Neural progenitor cell (in vitro differentiated cells): ENCODE results near the gene MYO1D. TPM values are rescaled to one million over a fixed set of nuclear protein-coding genes. Genes with fewer than 3 reads are reported as not detected.

Source experiments
- DNase-seq: peaks from one replicate; pipeline ENCODE4 v3.0.0-alpha.2; 2016; ENCODE audit warnings: low spot score
- H2AFZ ChIP-seq: fragments of 200-600 bp; sonication (generic); replicated peaks from 2 replicates; pipeline ENCODE4 v1.6.1; 2016; ENCODE audit warnings: antibody characterized with exemption
- H3F3A ChIP-seq: fragments of 200-600 bp; sonication (generic); 2 replicates; pipeline ENCODE4 v1.6.1; 2016; ENCODE audit warnings: antibody characterized with exemption, low read depth
- H3K27ac ChIP-seq: fragments of 200-600 bp; sonication (generic); 2 replicates; pipeline ENCODE4 v1.5.1; 2016; ENCODE audit warnings: mild to moderate bottlenecking
- H3K27me3 ChIP-seq: fragments of 200-600 bp; sonication (generic); 2 replicates; pipeline ENCODE4 v1.6.1; 2016; ENCODE audit warnings: mild to moderate bottlenecking, moderate library complexity
- H3K36me3 ChIP-seq: fragments of 200-600 bp; sonication (generic); 2 replicates; pipeline ENCODE4 v1.5.1; 2016
- H3K4me1 ChIP-seq: fragments of 200-600 bp; sonication (generic); 2 replicates; pipeline ENCODE4 v1.6.1; 2016; ENCODE audit warnings: mixed run types
- H3K4me2 ChIP-seq: fragments of 200-600 bp; sonication (generic); 2 replicates; pipeline ENCODE4 v1.6.1; 2016
- H3K4me3 ChIP-seq: fragments of 200-600 bp; sonication (generic); 2 replicates; pipeline ENCODE4 v1.5.1; 2016
- H3K79me2 ChIP-seq: fragments of 200-600 bp; sonication (generic); 2 replicates; pipeline ENCODE4 v1.6.1; 2016; ENCODE audit warnings: low read depth
- H3K9ac ChIP-seq: fragments of 200-600 bp; sonication (generic); 2 replicates; pipeline ENCODE4 v1.6.1; 2016
- H3K9me3 ChIP-seq: fragments of 200-600 bp; sonication (generic); 2 replicates; pipeline ENCODE4 v1.5.1; 2016; ENCODE audit warnings: low read depth
- H4K20me1 ChIP-seq: fragments of 200-600 bp; sonication (generic); 2 replicates; pipeline ENCODE4 v1.6.1; 2016; ENCODE audit warnings: low read depth
- H3K27ac Mint-ChIP-seq: 3 replicates; pipeline ENCODE4 v1.8.0; 2021; ENCODE audit warnings: mixed read lengths
- H3K27me3 Mint-ChIP-seq: 2 replicates; pipeline ENCODE4 v1.8.0; 2022; ENCODE audit warnings: low read depth, mild to moderate bottlenecking, inconsistent platforms, moderate library complexity, mixed read lengths; ENCODE audit not compliant: insufficient read depth
- H3K36me3 Mint-ChIP-seq: 3 replicates; pipeline ENCODE4 v1.8.0; 2021; ENCODE audit warnings: mixed read lengths
- H3K4me1 Mint-ChIP-seq: 3 replicates; pipeline ENCODE4 v1.8.0; 2021; ENCODE audit warnings: mixed read lengths
- H3K4me3 Mint-ChIP-seq: 3 replicates; pipeline ENCODE4 v1.8.0; 2021; ENCODE audit warnings: mild to moderate bottlenecking, moderate library complexity, mixed read lengths
- H3K9me3 Mint-ChIP-seq: 3 replicates; pipeline ENCODE4 v1.8.0; 2020; ENCODE audit warnings: mixed read lengths
- CTCF ChIP-seq: fragments of 200-600 bp; sonication (generic); IDR thresholded peaks from 2 replicates; pipeline ENCODE4 v1.5.1; 2017; ENCODE audit warnings: antibody characterized with exemption, mild to moderate bottlenecking
- EZH2 ChIP-seq: fragments of 200-600 bp; sonication (generic); IDR thresholded peaks from 2 replicates; pipeline ENCODE4 v1.6.1; 2017; ENCODE audit warnings: antibody characterized with exemption, mild to moderate bottlenecking, moderate library complexity
- EZH2phosphoT487 ChIP-seq: fragments of 200-600 bp; sonication (generic); IDR thresholded peaks from 2 replicates; pipeline ENCODE4 v1.6.1; 2017; ENCODE audit warnings: antibody characterized with exemption
- total RNA-seq: library from RNA; depleted of rRNA; stranded (reverse); fragments of >200 nt; gene quantifications from 2 replicates; pipeline ENCODE4 v1.2.3, GENCODE V29; 2015; ENCODE audit warnings: low replicate concordance

Gene MYO1D
- total RNA-seq, 1 donor from 2014 or later, result 6.2 TPM

GRCh38 chr17:32568705-32569104 lies 308.2 kb downstream of the MYO1D start:
- Histone ChIP-seq H3K27me3 (no peaks in the 10 kb centered on the region), H4K20me1 (no peaks in the 10 kb centered on the region), H2AFZ (no peak overlapping the region), H3K79me2 (no peaks in the 10 kb centered on the region), H3K9ac (no peak overlapping the region), H3K4me3 (no peak overlapping the region), H3K36me3 (no peaks in the 10 kb centered on the region), H3K27ac (no peak overlapping the region), H3F3A (no peaks in the 10 kb centered on the region), H3K9me3 (no peaks in the 10 kb centered on the region), H3K4me1 (no peaks in the 10 kb centered on the region), H3K4me2 (no peak overlapping the region)
- Mint-ChIP-seq H3K4me1 (no peaks in the 10 kb centered on the region), H3K27ac (no peak overlapping the region), H3K9me3 (no peaks in the 10 kb centered on the region), H3K36me3 (no peaks in the 10 kb centered on the region), H3K4me3 (no peak overlapping the region), H3K27me3 (peaks cover 7% of the 10 kb centered on the region)
- no peak for DNase-seq
- TF ChIP-seq EZH2phosphoT487 (no peak), EZH2 (no peak), CTCF (no peak)

- no peaks in the 10 kb centered on the region for H3K27me3 ChIP-seq
- H4K20me1 ChIP-seq, result no peaks in the 10 kb centered on the region
- Mint-ChIP-seq H3K36me3 (no peaks in the 10 kb centered on the region), H3K4me1 (no peaks in the 10 kb centered on the region), H3K4me3 (no peak overlapping the region), H3K27me3 (peaks cover 7% of the 10 kb centered on the region), H3K27ac (no peak overlapping the region), H3K9me3 (no peaks in the 10 kb centered on the region)
- no peaks in the 10 kb centered on the region for H3K9me3 ChIP-seq
- TF ChIP-seq EZH2phosphoT487, result no peak
- no peak for TF ChIP-seq EZH2
- no peak for TF ChIP-seq CTCF
- no peak overlapping the region for H3K27ac ChIP-seq
- H2AFZ ChIP-seq, result no peak overlapping the region
- H3K79me2 ChIP-seq, result no peaks in the 10 kb centered on the region
- no peaks in the 10 kb centered on the region for H3F3A ChIP-seq
- no peaks in the 10 kb centered on the region for H3K4me1 ChIP-seq
- H3K9ac ChIP-seq, result no peak overlapping the region
- no peak overlapping the region for H3K4me3 ChIP-seq
- H3K4me2 ChIP-seq, result no peak overlapping the region
- DNase-seq, result no peak
- H3K36me3 ChIP-seq, result no peaks in the 10 kb centered on the region
Measured at GRCh38 chr17:32567511-32567910, 309.4 kb downstream of the MYO1D start.

GRCh38 chr17:32567086-32567485 lies 309.8 kb downstream of the MYO1D start:
- H3K36me3 Mint-ChIP-seq, result no peaks in the 10 kb centered on the region

More at GRCh38 chr17:32567086-32567485, 309.8 kb downstream of the MYO1D start:
- H3K4me1 ChIP-seq, result no peaks in the 10 kb centered on the region
- no peaks in the 10 kb centered on the region for H3K27me3 ChIP-seq
- H3F3A ChIP-seq, result no peaks in the 10 kb centered on the region
- Mint-ChIP-seq H3K27me3 (peaks cover 7% of the 10 kb centered on the region), H3K9me3 (no peaks in the 10 kb centered on the region), H3K27ac (no peak overlapping the region), H3K4me3 (no peak overlapping the region), H3K4me1 (no peaks in the 10 kb centered on the region)
- H3K4me2 ChIP-seq, result no peak overlapping the region
- no peak overlapping the region for H2AFZ ChIP-seq
- H3K36me3 ChIP-seq, result no peaks in the 10 kb centered on the region
- H3K4me3 ChIP-seq, result no peak overlapping the region
- H3K27ac ChIP-seq, result no peak overlapping the region
- DNase-seq, result no peak
- H3K79me2 ChIP-seq, result no peaks in the 10 kb centered on the region
- H3K9me3 ChIP-seq, result no peaks in the 10 kb centered on the region
- no peak overlapping the region for H3K9ac ChIP-seq
- TF ChIP-seq EZH2phosphoT487 (no peak), CTCF (no peak), EZH2 (no peak)
- H4K20me1 ChIP-seq, result no peaks in the 10 kb centered on the region
